ENCODE measurements around the gene PNMA8A. TPM values are rescaled to one million over a fixed set of nuclear protein-coding genes. Genes with fewer than 3 reads are reported as not detected.
A peak's percentile ranks its signal among the peaks of the same experiment; 100 is the strongest.

Gene PNMA8A
- total and polyA plus RNA-seq, 2 donors from 2014 or later, result 12.5 to 16.2 TPM

DNA sequence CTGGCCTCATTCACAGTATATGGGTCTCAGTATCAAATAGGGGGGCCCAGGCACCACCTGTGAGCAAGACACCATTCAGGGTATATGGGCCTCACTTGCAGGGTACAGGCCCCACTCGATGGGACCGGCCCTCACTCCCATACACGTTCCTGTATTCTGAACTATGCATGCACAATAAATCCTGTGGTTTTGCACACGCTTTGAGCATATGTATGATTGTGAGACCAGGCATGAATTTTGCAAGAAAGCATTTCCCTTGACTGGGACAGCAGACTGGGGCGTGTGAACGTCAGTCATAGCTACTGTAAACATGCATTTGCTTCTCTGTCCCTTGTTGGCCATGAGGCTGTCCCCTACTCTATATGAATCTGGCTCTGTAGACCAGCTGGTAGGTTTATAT is 24.9 kb upstream of the PNMA8A start:
- Histone ChIP-seq H3K9ac (ENCODE audit: low read length in 3 of 3) (no peak overlapping the region), H3K36me3 (ENCODE audit: control insufficient read depth in 2 of 3, insufficient read depth in 3 of 3, low read length in 3 of 3) (no peaks in the 10 kb centered on the region), H3K4me3 (ENCODE audit: low read length in 3 of 3) (no peak overlapping the region), H3K27me3 (ENCODE audit: control insufficient read depth, insufficient read depth, low read length) (no peaks in the 10 kb centered on the region), H3K4me1 (ENCODE audit: control insufficient read depth in 2 of 3, insufficient read depth in 2 of 3, low read depth in 1 of 3, low read length in 3 of 3) (peaks cover 0 to 5% (median 0%) of the 10 kb centered on the region in 3 donors), H3K9me3 (ENCODE audit: control insufficient read depth in 2 of 3, insufficient read depth in 1 of 3, low read length in 3 of 3) (no peaks in the 10 kb centered on the region), H3K27ac (ENCODE audit: low read depth in 2 of 2, low read length in 2 of 2) (no peak overlapping the region)
- FAIRE-seq (no peak), DNase-seq (no peak)
- TF ChIP-seq, protein P1, sequence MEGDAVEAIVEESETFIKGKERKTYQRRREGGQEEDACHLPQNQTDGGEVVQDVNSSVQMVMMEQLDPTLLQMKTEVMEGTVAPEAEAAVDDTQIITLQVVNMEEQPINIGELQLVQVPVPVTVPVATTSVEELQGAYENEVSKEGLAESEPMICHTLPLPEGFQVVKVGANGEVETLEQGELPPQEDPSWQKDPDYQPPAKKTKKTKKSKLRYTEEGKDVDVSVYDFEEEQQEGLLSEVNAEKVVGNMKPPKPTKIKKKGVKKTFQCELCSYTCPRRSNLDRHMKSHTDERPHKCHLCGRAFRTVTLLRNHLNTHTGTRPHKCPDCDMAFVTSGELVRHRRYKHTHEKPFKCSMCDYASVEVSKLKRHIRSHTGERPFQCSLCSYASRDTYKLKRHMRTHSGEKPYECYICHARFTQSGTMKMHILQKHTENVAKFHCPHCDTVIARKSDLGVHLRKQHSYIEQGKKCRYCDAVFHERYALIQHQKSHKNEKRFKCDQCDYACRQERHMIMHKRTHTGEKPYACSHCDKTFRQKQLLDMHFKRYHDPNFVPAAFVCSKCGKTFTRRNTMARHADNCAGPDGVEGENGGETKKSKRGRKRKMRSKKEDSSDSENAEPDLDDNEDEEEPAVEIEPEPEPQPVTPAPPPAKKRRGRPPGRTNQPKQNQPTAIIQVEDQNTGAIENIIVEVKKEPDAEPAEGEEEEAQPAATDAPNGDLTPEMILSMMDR (IDR thresholded peaks at IDR 0.05; ENCODE audit: borderline replicate concordance, extremely low read depth, insufficient read depth), result no peak
- intact Hi-C loops (cut with DNase I), result no loop called here

DNA sequence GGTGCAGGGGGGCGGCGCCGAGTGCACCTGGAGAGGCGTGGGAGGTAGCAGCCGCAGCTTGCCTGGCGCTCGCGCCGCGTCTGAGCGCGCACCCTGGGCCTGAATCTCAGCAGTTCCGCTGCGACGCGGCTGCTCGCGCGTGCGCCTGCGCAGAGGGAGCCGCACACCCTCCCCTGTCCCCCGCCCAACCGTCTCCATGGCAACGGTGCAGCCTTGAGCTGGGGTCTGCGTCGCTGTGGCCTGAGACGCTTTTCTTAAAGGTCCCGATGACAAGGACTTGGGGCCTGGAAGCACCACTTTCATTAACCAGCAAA is 24.4 kb upstream of the PNMA8A start, which contains the start of gene PNMA8B:
Gene PNMA8B, minus strand, starts transcription at position 82 of the 314 bp plus-strand sequence. CDS start 402 bp downstream, outside the sequence.
- TF ChIP-seq, protein P1 (IDR thresholded peaks at IDR 0.05; ENCODE audit: borderline replicate concordance, extremely low read depth, insufficient read depth), result no peak

DNA sequence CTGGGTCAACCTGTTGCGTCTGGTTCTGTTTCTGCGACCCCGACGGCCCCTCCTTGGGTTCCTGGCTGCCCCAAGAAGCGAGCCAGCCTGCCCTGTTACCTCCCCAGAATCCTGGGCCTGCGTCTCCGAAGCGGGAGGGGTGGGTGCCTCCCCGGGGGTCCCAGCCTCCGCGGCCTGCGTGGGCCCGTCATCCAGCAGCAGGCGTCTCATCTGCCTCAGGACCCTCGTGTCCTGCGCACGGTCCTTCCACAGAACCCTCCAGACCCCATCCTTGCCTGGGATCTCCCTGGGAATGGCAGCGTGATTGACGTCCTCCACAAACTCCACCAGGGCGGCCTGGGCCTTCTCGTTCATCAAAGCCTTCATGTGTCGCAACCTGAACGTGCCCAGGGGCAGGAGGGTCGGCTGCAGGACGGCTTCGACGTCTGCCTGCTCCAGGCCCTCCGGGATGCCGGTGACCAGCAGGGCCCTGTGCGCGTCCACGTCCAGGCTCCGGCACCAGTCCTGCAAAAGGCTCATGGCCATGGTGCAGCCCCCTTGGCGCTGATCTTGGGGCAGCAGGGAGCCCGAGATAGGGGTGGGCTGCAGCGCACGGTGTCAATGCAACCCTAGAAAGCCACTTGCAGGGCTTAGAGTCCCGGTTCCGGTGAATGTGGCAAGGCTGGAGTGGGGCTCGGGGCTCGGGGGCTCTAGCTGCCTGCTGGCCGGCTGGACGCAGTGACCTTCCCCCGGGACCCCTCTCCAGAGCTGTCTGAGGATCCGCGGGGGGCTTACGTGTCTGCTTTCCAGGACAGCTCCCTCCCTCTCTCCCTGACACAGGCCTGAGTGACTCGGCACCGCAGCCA is 23.8 kb upstream of the PNMA8A start:
- peak in 1 of 5 donors; percentile 34 for DNase-seq
- Histone ChIP-seq H3K36me3 (ENCODE audit: control insufficient read depth in 2 of 3, insufficient read depth in 3 of 3, low read length in 3 of 3) (no peaks in the 10 kb centered on the region), H3K27me3 (ENCODE audit: control insufficient read depth, insufficient read depth, low read length) (no peaks in the 10 kb centered on the region), H3K4me1 (ENCODE audit: control insufficient read depth in 2 of 3, insufficient read depth in 2 of 3, low read depth in 1 of 3, low read length in 3 of 3) (peaks cover 0 to 5% (median 0%) of the 10 kb centered on the region in 3 donors), H3K9me3 (ENCODE audit: control insufficient read depth in 2 of 3, insufficient read depth in 1 of 3, low read length in 3 of 3) (no peaks in the 10 kb centered on the region), H3K9ac (ENCODE audit: low read length in 3 of 3) (no peak overlapping the region), H3K27ac (ENCODE audit: low read depth in 2 of 2, low read length in 2 of 2) (no peak overlapping the region), H3K4me3 (ENCODE audit: low read length in 3 of 3) (no peak overlapping the region)
- intact Hi-C loops (cut with DNase I), result no loop called here
- TF ChIP-seq, protein P1 (IDR thresholded peaks at IDR 0.05; ENCODE audit: borderline replicate concordance, extremely low read depth, insufficient read depth), result no peak
- FAIRE-seq, result no peak

More for the DNA sequence above, 24.4 kb upstream of the PNMA8A start, which contains the start of gene PNMA8B:
- Histone ChIP-seq H3K27me3 (ENCODE audit: control insufficient read depth, insufficient read depth, low read length) (no peaks in the 10 kb centered on the region), H3K9me3 (ENCODE audit: control insufficient read depth in 2 of 3, insufficient read depth in 1 of 3, low read length in 3 of 3) (no peaks in the 10 kb centered on the region), H3K27ac (ENCODE audit: low read depth in 2 of 2, low read length in 2 of 2) (no peak within 1 kb of the TSS), H3K36me3 (ENCODE audit: control insufficient read depth in 2 of 3, insufficient read depth in 3 of 3, low read length in 3 of 3) (no peaks in the 10 kb centered on the region), H3K4me1 (ENCODE audit: control insufficient read depth in 2 of 3, insufficient read depth in 2 of 3, low read depth in 1 of 3, low read length in 3 of 3) (peaks cover 0 to 5% (median 0%) of the 10 kb centered on the region in 3 donors), H3K4me3 (ENCODE audit: low read length in 3 of 3) (no peak within 1 kb of the TSS), H3K9ac (ENCODE audit: low read length in 3 of 3) (no peak within 1 kb of the TSS)
- intact Hi-C loops (cut with DNase I), result no loop called here
- FAIRE-seq (no peak), DNase-seq (peak; percentile 90 to 98 (median 97))
